Cerebellar nuclear complex (tissue), 1 donor: ENCODE data around the gene AGAP1.

Experiments
- DNase-seq, 2 experiments: peaks; one replicate each; lab custom pipeline; 2025; lab: John Stamatoyannopoulos, UW

Gene AGAP1

GRCh38 chr2:235489897-235490296, 3.9 kb upstream of the AGAP1 start:
- no peak for DNase-seq

GRCh38 chr2:235492850-235493344, 946 bp upstream of the AGAP1 start:
- DNase-seq, result no peak

- no peak for DNase-seq
Observed at GRCh38 chr2:235493402-235493774, 455 bp upstream of the AGAP1 start.

GRCh38 chr2:235494716-235495372, 1.0 kb downstream of the AGAP1 start:
- no peak for DNase-seq

GRCh38 chr2:235495373-235496238, 1.8 kb downstream of the AGAP1 start:
- no peak for DNase-seq

GRCh38 chr2:235496239-235496621, 2.4 kb downstream of the AGAP1 start:
- DNase-seq, result no peak

GRCh38 chr2:235497096-235497495, 3.3 kb downstream of the AGAP1 start:
- no peak for DNase-seq

GRCh38 chr2:235498541-235498940, 4.7 kb downstream of the AGAP1 start:
- no peak for DNase-seq

- no peak for DNase-seq
Observed at GRCh38 chr2:235498946-235499812, 5.3 kb downstream of the AGAP1 start.

GRCh38 chr2:235500110-235500760, 6.4 kb downstream of the AGAP1 start:
- DNase-seq, result no peak

GRCh38 chr2:235500761-235501672, 7.2 kb downstream of the AGAP1 start:
- no peak for DNase-seq

GRCh38 chr2:235501673-235502031, 7.8 kb downstream of the AGAP1 start:
- no peak for DNase-seq

- DNase-seq, result no peak
Observed at GRCh38 chr2:235502336-235502735, 8.5 kb downstream of the AGAP1 start.

- no peak for DNase-seq
Observed at GRCh38 chr2:235504441-235505180, 10.8 kb downstream of the AGAP1 start.

GRCh38 chr2:235505181-235505741, 11.4 kb downstream of the AGAP1 start:
- DNase-seq, result no peak

GRCh38 chr2:235506291-235506996, 12.6 kb downstream of the AGAP1 start:
- DNase-seq, result no peak

- DNase-seq, result no peak
Observed at GRCh38 chr2:235506997-235507615, 13.3 kb downstream of the AGAP1 start.

GRCh38 chr2:235507928-235508327, 14.1 kb downstream of the AGAP1 start:
- DNase-seq, result no peak
